Renal cortex interstitium (tissue), 11 donors: Measurements from ENCODE around the gene NBAS. TPM values are rescaled to one million over a fixed set of nuclear protein-coding genes. Genes with fewer than 3 reads are reported as not detected.
"Not testable (repeated sequence)": the region's sequence is repeated elsewhere in the genome, so short reads cannot be mapped to it uniquely, and the experiment has no call there.

Source experiments
- DNase-seq, 11 donors: peaks; one replicate each; pipeline ENCODE4 v3.0.0-alpha.2; 2013; ENCODE audit warnings: low read depth in 9 of 11, low spot score in 4 of 11; ENCODE audit errors: extremely low read depth in 1 of 11
- polyA plus RNA-seq, 3 donors: library from polyadenylated mRNA; unstranded; fragments of 120-200 nt; gene quantifications; one replicate each; pipeline ENCODE4 v1.2.1, GENCODE V29; 2013; ENCODE audit not compliant: insufficient read length in 3 of 3

Gene NBAS
- polyA plus RNA-seq, 3 donors, result 59.1 to 68.4 (median 68.3) TPM

DNA sequence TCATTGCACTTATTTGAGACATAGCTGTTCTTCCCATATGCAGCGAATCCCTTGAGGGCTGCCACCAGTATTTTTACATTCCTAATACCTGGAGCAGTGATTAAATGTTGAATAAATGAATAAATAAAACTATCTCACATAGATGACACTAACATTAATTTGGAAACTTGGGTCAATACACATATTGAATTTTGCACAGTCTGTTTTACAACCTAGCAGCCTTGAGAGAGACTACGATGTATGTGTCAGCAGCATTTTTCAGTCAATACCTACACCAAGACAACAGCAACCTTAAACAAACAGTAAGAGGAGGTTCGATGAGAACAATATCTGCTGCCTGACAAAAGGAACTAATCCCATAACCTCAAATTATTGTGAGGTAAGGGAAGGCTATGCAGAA, 53.4 kb downstream of the NBAS start:
- DNase-seq, result no peak

DNA sequence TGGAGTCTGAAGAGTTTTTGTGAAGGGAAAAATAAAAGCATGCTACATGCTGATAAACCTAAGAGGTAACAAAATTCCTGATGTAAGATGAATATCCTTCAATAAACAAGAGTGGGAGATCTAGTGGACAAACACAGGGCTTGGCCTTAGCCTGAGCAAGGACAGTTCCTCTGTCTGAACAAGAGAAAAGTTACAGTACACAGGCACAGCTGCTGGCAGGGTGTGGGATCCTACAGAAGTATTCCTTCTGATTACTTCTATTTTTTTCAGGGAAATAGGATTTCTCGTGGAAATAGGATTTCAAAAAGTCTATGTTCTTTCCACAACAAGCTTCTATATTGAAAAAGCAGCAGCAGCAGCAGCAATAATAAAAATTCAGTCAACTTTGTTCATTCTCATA, 54.1 kb downstream of the NBAS start:
- DNase-seq, result no peak

DNA sequence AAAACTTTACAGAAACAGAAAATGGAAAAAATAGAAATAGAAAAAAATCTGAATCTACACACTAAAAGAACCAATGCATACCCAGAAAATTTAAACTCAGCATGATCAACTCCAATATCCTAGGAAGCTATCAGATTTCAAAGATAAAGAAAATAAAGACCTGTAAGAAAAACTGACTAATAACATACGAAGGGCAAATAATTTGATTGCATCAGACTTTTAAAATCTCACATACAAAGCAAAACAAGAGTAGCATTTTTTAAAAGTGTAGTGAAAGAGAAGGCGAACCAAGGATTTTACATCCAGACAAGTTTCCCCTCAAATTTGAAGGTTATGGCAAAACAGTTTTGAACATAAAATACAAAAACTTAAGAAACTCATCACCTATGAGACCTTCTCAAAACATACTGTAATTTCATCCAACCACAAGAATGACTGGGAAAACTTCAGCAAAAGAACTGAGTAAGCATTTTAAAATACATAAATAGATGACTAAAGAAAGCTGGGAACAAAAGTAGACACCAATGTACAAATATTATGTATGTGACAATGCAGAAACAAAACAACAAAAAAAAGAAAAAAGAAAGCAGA, 54.8 kb downstream of the NBAS start:
- DNase-seq, result no peak

DNA sequence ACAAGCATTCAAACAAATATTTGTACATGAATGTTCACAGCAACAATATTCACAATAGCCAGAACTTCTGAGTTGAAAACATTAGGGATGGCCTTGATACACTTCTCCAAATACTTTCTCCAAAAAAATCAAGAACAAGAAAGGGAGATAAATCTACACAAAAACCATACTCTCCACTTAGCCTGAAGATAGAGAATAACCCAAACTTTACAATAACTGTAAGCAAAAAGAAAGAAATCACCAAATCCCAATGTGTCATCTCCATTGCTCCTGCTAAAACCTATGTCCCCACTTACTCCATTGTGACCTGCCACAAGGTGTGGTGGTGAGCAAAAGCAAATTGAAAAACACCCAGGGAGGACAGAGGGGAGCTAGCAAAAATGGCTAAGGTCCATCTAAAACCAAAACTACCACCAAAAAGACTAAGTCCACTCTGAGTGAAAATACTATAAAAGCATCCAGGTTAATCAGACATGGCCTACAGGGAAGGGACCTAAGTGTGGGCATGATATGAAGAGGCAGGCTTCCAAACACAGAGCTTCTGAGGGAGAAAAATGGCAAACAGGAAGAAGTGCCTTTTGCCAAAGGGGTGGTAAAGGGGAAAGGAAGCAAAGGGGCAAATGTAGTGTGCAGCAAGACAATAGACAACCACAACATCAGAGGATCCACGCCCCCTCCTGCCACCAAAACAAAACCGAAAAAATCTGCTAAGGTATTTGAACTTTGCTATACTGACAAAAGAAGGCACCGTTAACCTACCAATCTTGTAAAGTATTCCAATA, 56.1 kb downstream of the NBAS start:
- no peak for DNase-seq

DNA sequence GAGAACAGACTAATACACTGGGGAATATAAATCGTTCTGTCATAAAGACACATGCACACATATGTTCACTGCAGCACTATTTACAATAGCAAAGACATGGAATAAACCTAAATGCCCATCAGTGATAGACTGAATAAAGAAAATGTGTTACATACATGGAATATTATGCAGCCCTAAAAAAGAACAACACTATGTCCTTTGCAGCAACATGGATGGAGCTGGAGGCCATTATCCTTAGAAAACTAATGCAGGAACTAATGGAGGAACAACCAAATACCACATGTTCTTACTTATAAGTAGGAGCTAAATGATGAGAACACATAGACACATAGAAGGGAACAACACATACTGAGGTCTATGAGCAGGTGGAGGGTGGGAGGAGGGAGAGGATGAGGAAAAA, 61.9 kb downstream of the NBAS start:
- not testable (repeated sequence) for DNase-seq

DNA sequence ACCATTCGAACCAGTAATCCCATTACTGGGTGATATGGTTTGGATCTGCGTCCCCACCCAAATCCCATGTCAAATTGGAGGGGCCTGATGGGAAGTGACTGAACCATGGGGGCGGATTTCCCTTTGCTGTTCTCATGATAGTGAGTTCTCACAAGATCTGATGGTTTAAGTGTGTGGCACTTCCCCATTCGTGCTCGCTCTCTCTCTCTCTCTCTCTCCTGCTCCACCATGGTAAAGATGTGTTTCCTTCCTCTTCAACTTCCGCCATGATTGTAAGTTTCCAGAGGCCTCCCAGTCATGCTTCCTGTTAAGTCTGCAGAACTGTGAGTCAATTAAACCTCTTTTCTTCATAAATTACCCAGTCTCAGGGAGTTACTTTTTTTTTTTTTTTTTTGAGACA, 62.6 kb downstream of the NBAS start:
- DNase-seq, result no peak

DNA sequence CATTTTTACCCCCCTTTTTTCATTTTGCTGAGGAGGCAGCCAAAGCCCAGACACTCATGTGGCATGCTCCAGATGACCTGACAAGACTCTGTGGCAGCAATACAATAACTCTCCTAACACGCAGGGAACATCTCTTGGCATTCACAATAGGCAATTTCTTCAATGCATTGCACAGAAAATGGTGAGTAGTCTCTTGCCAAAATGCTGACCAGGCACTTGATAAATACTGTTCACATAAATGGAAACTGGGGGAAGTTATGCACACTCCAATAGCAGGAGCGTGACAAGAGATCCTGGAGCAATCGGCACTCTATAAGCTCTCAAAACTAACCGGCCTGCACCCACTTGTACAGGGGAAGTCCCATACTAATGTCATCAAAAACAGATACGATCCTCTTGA, 66.3 kb downstream of the NBAS start:
- no peak for DNase-seq

DNA sequence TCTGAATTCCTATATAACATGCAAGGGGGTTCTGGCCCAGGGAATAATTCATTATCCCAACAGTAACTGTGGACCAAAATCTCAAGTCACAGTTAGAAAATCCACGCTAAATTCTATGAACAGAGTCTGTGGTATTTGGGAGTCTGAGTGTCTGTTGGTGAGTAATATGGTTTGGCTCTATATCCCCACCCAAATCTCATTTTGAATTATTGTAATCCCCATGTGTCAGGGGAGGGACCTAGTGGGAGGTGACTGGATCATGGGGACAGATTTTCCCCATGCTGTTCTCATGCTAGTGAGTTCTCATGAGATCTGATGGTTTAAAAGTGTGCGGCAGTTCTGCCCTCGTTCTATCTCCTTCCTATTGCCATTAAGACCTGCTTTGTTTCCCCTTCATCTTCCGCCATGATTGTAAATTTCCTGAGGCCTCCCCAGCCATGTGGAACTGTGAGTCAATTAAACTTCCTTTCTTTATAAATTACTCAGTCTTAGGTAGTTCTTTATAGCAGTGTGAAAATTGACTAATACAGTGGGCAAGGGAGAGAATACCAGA, 68.3 kb downstream of the NBAS start:
- no peak for DNase-seq

DNA sequence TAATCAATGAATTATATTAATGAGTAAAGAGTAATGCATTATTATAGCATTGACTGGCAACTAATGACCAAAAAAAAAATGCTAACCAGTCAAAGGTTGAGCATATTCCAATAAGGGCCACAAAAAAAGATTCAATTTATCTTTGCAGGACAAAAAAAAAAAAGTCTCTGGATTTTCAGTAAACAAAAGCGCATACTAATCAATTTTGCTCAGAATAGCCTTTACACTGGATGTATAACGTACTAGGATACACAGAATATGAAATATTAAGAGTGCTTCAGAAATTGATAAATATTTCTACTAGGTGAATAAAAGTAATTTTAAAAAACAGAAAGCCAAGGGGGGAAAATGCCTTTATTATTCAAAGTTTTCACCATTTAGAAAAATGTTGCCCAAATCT, 74.4 kb downstream of the NBAS start:
- no peak for DNase-seq

DNA sequence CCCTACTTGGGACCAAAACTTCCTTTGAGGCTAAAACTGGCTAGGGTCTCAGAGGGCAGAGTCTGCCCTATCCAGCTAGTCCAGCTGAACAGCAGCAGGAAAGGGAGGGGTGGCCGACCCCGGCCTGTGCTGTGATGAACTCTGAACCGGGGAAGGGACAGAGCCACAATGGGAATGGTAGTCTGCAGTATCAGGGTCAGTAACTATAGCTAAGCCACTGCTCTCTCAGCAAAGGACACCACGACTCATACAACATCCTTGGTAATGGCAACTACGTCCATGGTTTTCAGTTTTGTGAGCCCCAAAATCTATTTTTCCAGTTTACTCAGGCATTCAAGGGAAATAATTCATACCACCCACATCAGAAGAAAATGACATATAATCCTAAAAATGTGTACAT, 75.2 kb downstream of the NBAS start:
- no peak for DNase-seq

DNA sequence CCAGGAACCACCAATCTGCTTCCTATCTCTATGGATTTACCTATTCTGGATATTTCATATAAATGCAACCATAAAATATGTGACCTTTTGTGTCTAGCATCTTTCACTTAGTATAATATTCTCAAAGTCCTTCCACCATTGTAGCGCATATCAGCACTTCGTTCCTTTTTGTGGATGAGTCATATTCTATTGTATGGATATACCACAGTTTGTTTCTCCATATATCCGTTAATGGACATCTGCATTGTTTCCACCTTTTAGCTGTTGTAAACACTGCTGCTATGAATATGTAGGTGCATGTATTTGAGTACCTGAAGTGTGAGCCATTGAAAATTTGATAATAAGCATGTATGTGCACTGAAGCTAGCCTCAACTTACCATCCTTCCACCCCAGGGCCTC, 80.1 kb downstream of the NBAS start:
- no peak for DNase-seq

DNA sequence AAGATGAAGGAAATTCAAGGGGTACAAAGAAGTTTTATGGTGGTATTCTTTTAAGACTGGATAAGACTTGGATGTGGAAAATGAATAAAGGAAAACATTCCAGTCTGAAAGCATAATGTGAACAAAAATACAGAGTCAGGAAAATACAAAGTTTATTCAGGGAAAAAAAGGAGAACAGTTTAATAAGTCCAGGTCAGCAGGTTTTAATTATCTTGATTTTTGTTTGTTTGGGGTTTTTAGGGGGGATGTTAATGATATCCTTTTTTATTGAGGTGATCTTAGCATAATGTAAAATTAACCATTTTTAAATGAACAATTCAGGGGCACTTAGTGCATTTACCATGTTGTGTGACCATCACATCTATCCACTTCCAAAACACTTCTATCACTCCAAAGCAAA, 80.6 kb downstream of the NBAS start:
- DNase-seq, result no peak

DNA sequence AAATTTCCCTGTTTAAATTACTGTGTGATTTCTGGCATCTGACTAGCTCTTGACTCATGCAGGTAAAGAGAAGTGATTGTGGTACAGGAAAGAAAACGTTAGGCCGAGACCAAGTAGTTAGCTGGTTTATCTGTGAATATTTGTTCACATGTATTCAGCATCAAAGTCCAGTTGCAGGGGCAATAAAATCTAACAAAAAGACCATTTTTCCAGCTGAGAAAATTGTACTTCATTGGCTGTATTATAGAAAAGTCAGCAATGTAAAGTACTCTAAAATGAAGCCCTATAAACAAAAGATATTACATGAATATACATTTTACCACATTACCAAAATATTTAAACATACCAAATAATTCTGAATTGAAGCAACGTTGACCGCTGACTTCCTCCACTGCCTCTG, 88.3 kb downstream of the NBAS start:
- DNase-seq, result no peak

DNA sequence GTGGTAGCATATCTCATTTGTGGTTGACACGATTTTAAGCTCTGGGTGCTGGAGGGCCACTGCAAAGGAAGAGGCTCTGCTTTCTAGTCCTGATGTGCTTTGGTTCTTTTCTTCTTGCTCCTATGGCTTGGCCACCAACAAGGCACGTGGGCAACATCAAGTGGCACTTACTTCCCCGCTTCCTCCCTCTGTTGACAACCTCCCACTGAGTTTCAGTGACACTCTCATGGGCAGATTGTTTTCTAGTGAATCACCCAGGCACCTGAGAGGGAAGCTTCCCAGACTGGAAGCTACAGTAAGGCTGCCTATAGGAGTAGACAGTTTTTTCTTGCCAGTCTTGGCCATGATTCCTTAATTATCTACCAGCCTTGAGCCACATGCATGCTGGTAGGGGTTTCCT, 89.0 kb downstream of the NBAS start:
- DNase-seq, result no peak

DNA sequence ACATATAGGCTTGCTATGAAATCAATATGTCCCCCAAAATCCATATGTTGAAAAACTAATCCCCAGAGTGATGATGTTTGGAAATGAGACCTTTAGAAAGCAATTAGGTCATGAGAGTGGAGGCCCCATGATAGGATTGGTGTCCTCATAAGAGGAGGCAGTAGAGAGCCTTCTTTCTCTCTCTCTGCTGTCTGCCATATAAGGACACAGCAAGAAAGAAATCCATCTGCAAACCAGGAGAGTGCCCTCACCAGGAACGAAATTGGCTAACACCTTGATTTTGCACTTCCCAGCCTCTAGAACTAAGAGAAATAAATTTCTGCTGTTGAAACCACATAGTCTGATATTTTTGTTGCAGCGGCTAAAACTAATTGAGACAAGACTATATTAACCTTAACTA, 89.5 kb downstream of the NBAS start:
- DNase-seq, result no peak

DNA sequence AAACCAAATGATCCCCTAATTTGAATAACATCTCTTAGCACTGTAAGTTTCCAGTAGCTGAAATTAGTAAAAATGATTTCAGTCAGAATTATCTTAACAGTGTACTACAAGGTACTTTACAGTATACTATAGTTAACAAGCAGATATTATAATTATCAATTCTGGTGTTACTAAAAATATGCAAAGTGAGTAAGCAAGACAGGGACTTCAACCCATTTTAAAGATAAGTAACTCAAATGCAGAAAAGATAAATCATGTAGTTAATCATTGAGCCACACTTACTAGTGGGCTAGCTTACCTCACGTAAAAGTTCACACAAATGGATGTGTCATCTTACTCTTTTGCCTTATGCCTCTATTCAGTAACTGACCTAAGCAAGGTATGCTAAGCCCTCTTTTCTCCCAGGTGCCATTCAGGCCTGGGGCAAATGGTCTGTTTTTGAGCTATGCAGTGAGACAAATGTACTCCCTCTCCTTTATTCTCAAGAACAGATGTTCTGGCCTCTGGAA, 101.0 kb downstream of the NBAS start:
- no peak for DNase-seq

DNA sequence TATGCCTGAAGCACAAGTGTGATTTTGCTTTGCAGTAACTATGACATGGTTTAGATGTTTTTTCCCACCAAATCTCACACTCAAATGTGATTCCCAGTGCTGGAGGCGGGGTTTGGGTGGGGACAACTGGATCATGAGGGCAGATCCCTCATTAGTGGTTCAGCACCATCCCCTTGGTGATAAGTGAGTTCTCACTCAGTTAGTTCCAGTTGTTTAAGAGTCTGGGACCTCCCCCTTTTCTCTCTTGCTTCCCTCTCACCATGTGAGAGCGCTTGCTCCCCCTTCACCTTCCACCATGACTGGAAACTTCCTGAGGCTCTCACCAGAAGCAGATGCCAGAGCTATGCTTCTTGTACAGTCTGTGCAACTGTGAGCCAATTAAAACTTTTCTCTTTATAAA, 102.9 kb downstream of the NBAS start:
- no peak for DNase-seq

DNA sequence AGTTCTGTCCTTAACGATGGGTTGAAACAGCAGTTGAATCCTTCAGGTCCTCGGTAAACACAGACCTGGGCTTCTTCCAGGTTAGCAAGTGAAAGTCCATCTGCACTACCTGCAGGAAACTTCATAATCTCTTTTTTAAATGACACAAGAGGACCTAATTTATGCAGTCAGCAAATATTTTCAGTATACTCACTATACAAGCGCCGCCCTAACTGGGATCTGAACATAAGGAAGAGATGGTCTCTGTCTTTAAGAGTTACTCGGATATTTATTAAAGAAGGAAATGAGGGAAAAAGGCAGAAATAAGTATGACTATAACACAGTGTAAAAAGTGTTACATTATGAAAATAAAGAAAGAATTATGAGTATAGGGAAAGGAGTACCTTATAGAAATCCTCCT, 103.3 kb downstream of the NBAS start:
- no peak for DNase-seq

DNA sequence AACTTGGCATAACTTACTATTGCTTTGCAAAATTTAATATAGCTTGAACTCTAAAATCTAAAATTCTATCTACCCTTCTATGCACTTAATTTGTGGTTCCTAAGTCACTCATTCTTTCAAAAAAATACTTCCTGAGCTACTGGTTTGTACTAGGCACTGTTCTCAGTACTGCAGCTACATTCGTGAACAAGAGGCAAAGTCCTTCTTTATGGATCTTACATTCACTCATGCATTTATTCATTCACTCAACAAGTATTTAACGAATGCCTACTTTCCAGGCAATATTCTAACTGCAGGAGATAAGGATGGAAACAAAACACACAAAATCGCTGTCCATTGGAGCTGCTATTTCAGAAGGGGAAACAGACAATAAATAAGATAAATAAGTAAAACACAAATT, 104.8 kb downstream of the NBAS start:
- DNase-seq, result no peak

DNA sequence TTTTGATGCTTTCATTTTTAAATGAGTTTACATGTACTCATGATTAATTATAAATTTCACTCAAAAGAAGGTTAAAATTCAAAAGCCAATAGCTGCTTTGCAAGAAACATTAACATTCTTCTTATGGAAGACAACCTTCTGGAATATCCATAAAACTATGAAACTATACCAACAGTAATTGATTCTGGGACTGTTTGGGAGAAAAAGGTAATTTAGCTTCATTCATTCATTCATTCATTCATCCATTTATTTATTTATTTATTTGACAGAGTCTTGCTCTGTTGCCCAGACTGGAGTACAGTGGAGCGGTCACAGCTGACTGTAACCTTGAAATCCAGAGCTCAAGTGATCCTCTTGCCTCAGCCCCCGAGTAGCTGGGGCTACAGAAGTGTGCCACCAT, 110.3 kb downstream of the NBAS start:
- DNase-seq, result no peak
